Endothelial cell of umbilical vein (primary cell): ENCODE measurements around the gene RBM6. TPM values are rescaled to one million over a fixed set of nuclear protein-coding genes. Genes with fewer than 3 reads are reported as not detected.

ENCODE experiments used
- BruUV-seq: library from RNA; stranded (reverse); fragments of 400-500 nt; replicated peaks from 2 replicates; lab custom pipeline; 2021; lab: Mats Ljungman, UMichigan
- CTCF ChIA-PET: fragments of 300-600, 350-600 bp; sonication (Branson Sonifier 250); formaldehyde crosslinking; loops from one replicate; lab custom pipeline; 2021; ENCODE audit warnings: antibody characterized with exemption, inconsistent platforms; lab: Charles Lee
- POLR2A ChIA-PET: fragments of 300-600, 350-600 bp; sonication (Branson Sonifier 250); formaldehyde crosslinking; loops from one replicate; lab custom pipeline; 2021; ENCODE audit warnings: antibody characterized with exemption, inconsistent platforms; lab: Charles Lee
- DNase-seq: peaks from one replicate; pipeline ENCODE4 v3.0.0-alpha.2; 2011; ENCODE audit warnings: low read depth, low spot score
- FAIRE-seq: peaks from 2 replicates; lab custom pipeline; 2011; peaks lifted over from hg19 to GRCh38; lab: Jason Lieb, UNC
- H2AFZ ChIP-seq: 2 replicates; pipeline ENCODE4 v1.6.0; 2012; ENCODE audit warnings: low read depth, low read length, control low read depth, inconsistent platforms
- H3K27ac ChIP-seq: 2 replicates; pipeline ENCODE4 v1.5.1; 2011; ENCODE audit warnings: low read depth, mild to moderate bottlenecking, control low read depth, low read length, moderate library complexity; ENCODE audit not compliant: insufficient read depth
- H3K27me3 ChIP-seq, 2 experiments: 2 replicates each; pipeline versions ENCODE4 v1.6.0 to v1.6.1; 2011; ENCODE audit warnings: low read length in 2 of 2, mixed read lengths in 1 of 2; ENCODE audit not compliant: control insufficient read depth in 2 of 2, insufficient read depth in 2 of 2
- H3K36me3 ChIP-seq, 2 experiments: 2 replicates in 1 of 2; 3 replicates in 1 of 2; pipeline ENCODE4 v1.5.1; 2011; ENCODE audit warnings: low read length in 2 of 2, mild to moderate bottlenecking in 1 of 2, moderate library complexity in 1 of 2; ENCODE audit not compliant: control insufficient read depth in 2 of 2, insufficient read depth in 2 of 2; ENCODE audit errors: extremely low read depth in 1 of 2
- H3K4me1 ChIP-seq: 3 replicates; pipeline ENCODE4 v1.5.1; 2011; ENCODE audit warnings: mild to moderate bottlenecking, low read length; ENCODE audit not compliant: control insufficient read depth, insufficient read depth; ENCODE audit errors: extremely low read depth
- H3K4me2 ChIP-seq: 2 replicates; pipeline ENCODE4 v1.6.1; 2011; ENCODE audit warnings: low read length, control low read depth, mixed read lengths; ENCODE audit not compliant: insufficient read depth
- H3K4me3 ChIP-seq, 3 experiments: fragments of 200-600 bp in 1 of 3; sonication (generic), shearing (Covaris generic) in 1 of 3; replicated peaks in 1 of 3; 2 replicates each; pipeline ENCODE4 v1.5.1; 2011 to 2016; ENCODE audit warnings: control low read depth in 3 of 3, low read length in 3 of 3, mild to moderate bottlenecking in 2 of 3, inconsistent platforms in 1 of 3, low read depth in 1 of 3, moderate library complexity in 1 of 3; ENCODE audit not compliant: insufficient read depth in 1 of 3
- H3K79me2 ChIP-seq: 2 replicates; pipeline ENCODE4 v1.6.0; 2012; ENCODE audit warnings: low read length, inconsistent platforms; ENCODE audit not compliant: control insufficient read depth, insufficient read depth
- H3K9ac ChIP-seq: replicated peaks from 2 replicates; pipeline ENCODE3; 2011; ENCODE audit warnings: low read length, control low read depth; ENCODE audit not compliant: insufficient read depth; ENCODE audit errors: extremely low read depth
- H3K9me1 ChIP-seq: replicated peaks from 3 replicates; pipeline ENCODE4 v1.6.0; 2011; ENCODE audit warnings: mild to moderate bottlenecking, low read length; ENCODE audit not compliant: control insufficient read depth, insufficient read depth; ENCODE audit errors: extremely low read depth
- H3K9me3 ChIP-seq: replicated peaks from 2 replicates; pipeline ENCODE4 v1.5.1; 2012; ENCODE audit warnings: low read length, inconsistent platforms; ENCODE audit not compliant: control insufficient read depth, insufficient read depth
- H4K20me1 ChIP-seq: replicated peaks from 2 replicates; pipeline ENCODE3; 2011; ENCODE audit warnings: mild to moderate bottlenecking, low read length; ENCODE audit not compliant: control insufficient read depth, insufficient read depth; ENCODE audit errors: extremely low read depth
- CTCF ChIP-seq, 2 donors: IDR thresholded peaks; 1 replicate in 1 of 2; 2 replicates in 1 of 2; pipeline ENCODE4 v1.5.1; 2011; ENCODE audit warnings: low read length in 2 of 2, mild to moderate bottlenecking in 2 of 2, moderate library complexity in 2 of 2, control low read depth in 1 of 2, inconsistent platforms in 1 of 2, low read depth in 1 of 2; ENCODE audit not compliant: insufficient read depth in 1 of 2; ENCODE audit errors: extremely low read depth in 1 of 2
- EZH2 ChIP-seq: IDR thresholded peaks from 2 replicates; pipeline ENCODE4 v1.6.1; 2012; ENCODE audit warnings: borderline replicate concordance, low read depth, mild to moderate bottlenecking, moderate library complexity, low read length, inconsistent platforms; ENCODE audit not compliant: severe bottlenecking
- FOS ChIP-seq: IDR thresholded peaks from 2 replicates; pipeline ENCODE4 v1.6.1; 2011; ENCODE audit warnings: mild to moderate bottlenecking, low read length, moderate library complexity, borderline replicate concordance; ENCODE audit not compliant: insufficient read depth
- GATA2 ChIP-seq: IDR thresholded peaks from 2 replicates; pipeline ENCODE4 v1.7.0; 2011; ENCODE audit warnings: low read depth, mild to moderate bottlenecking, moderate library complexity, mixed read lengths, low read length; ENCODE audit not compliant: insufficient read length, insufficient read depth
- JUN ChIP-seq: IDR thresholded peaks from 2 replicates; pipeline ENCODE4 v1.6.1; 2011; ENCODE audit warnings: borderline replicate concordance, low read depth; ENCODE audit not compliant: insufficient read length, insufficient read depth
- MAX ChIP-seq: IDR thresholded peaks from 2 replicates; pipeline ENCODE4 v1.6.1; 2011; ENCODE audit not compliant: insufficient read depth, insufficient read length
- MYC ChIP-seq: IDR thresholded peaks from one replicate; pipeline ENCODE4 v1.6.1; 2011; ENCODE audit warnings: mild to moderate bottlenecking, low read depth, low read length
- POLR2A ChIP-seq: IDR thresholded peaks from 2 replicates; pipeline ENCODE4 v1.6.1; 2012; ENCODE audit warnings: low read depth, mild to moderate bottlenecking, control low read depth, low read length
- POLR2AphosphoS5 ChIP-seq: IDR thresholded peaks from 2 replicates; pipeline ENCODE4 v1.6.1; 2012; ENCODE audit warnings: low read depth, mild to moderate bottlenecking, control low read depth, low read length, moderate library complexity; ENCODE audit not compliant: insufficient read depth
- dilution Hi-C: fragments of 300-500 bp; cut with MboI; formaldehyde crosslinking; loops from one replicate; pipeline ENCODE4 v1.15.0; 2019; ENCODE audit warnings: low sequenced_read_pairs; ENCODE audit not compliant: extremely low pct_ligation_motif_present
- intact Hi-C: fragments of 100-400 bp; cut with micrococcal nuclease; formaldehyde crosslinking; loops from one replicate; pipeline ENCODE4 v1.10.0; 2022
- polyA plus RNA-seq, 4 experiments: library from polyadenylated mRNA; depleted of rRNA in 3 of 4; stranded (reverse) in 3 of 4; unstranded in 1 of 4; fragments of >200 nt; gene quantifications; 2 replicates each; pipeline versions ENCODE4 v1.2.1 to v1.2.3, GENCODE V29; 2011 to 2012; ENCODE audit warnings: missing spikeins in 1 of 4
- total RNA-seq: library from RNA; stranded (reverse); gene quantifications from 2 replicates; pipeline ENCODE4 v1.2.3, GENCODE V29; 2021

Gene RBM6
- total and polyA plus RNA-seq, 2 donors (not counting 3 experiments of a cell fraction or from before 2014, with no cell fraction given) = 30.4 to 94.5 TPM

DNA sequence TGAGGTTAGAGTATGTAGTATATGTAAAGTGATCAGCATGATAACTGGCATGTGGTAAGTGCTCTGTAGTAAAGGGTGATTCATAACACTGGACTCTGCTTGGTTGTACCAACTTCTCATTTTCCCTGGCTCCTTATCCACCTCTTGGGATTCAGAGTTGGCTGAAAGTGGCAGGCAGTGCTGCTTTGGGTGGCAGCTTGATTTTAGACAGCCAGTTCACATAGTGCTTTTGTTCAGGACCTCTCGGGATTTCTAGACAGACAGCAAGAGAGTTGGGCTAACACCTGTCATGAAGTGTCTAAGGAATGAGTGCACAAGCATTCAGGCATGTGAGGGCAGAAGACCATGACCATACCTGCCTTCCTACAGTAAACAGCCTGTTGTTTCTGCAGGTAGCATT is 69.0 kb downstream of the RBM6 start:
- intact Hi-C loops = no loop called here
- POLR2A ChIA-PET = no interaction called here

More for the DNA sequence above, 69.0 kb downstream of the RBM6 start:
- FAIRE-seq (no peak), DNase-seq (no peak)
- Histone ChIP-seq H3K4me3 (no peak overlapping the region), H3K79me2 (peaks cover 4% of the 10 kb centered on the region), H3K27me3 (no peaks in the 10 kb centered on the region), H3K27ac (no peak overlapping the region), H3K9ac (no peak overlapping the region), H3K4me2 (no peak overlapping the region), H3K4me1 (no peaks in the 10 kb centered on the region), H3K9me1 (no peaks in the 10 kb centered on the region), H2AFZ (no peak overlapping the region), H3K9me3 (no peaks in the 10 kb centered on the region), H3K36me3 (peaks cover 2 to 6% of the 10 kb centered on the region in 2 experiments), H4K20me1 (no peaks in the 10 kb centered on the region)
- CTCF ChIA-PET = no interaction called here
- BruUV-seq = no TSS peak
- dilution Hi-C loops = no loop called here
- TF ChIP-seq MAX = no peak
- TF ChIP-seq POLR2AphosphoS5 = no peak
- no peak for TF ChIP-seq CTCF (IDR thresholded peaks at IDR 0.05; ENCODE audit: extremely low read depth in 1 of 2, insufficient read depth in 1 of 2, low read depth in 1 of 2, low read length in 2 of 2)
- no peak for TF ChIP-seq EZH2
- TF ChIP-seq JUN = no peak
- no peak for TF ChIP-seq POLR2A
- no peak for TF ChIP-seq FOS
- no peak for TF ChIP-seq MYC
- no peak for TF ChIP-seq GATA2
